Loucy (cell line): Measurements from ENCODE around the gene MGAT5B.

Source experiments
- H2AFZ ChIP-seq: fragments of 200-600 bp; sonication (generic); 2 replicates; pipeline ENCODE4 v1.6.0; 2016; ENCODE audit warnings: antibody characterized with exemption, mild to moderate bottlenecking, low read length, moderate library complexity
- H3F3A ChIP-seq: fragments of 200-600 bp; 2 replicates; pipeline ENCODE4 v1.6.0; 2016; ENCODE audit warnings: antibody characterized with exemption, low read depth, mild to moderate bottlenecking
- H3K27me3 ChIP-seq: fragments of 200-600 bp; sonication (generic); 2 replicates; pipeline ENCODE4 v1.6.1; 2014; ENCODE audit warnings: low read length, mild to moderate bottlenecking; ENCODE audit not compliant: insufficient read depth, poor library complexity, severe bottlenecking
- H3K36me3 ChIP-seq: fragments of 200-600 bp; sonication (generic); 2 replicates; pipeline ENCODE4 v1.6.1; 2016; ENCODE audit warnings: low read length; ENCODE audit not compliant: insufficient read depth
- H3K4me1 ChIP-seq: fragments of 200-600 bp; sonication (generic); 2 replicates; pipeline ENCODE4 v1.5.1; 2014; ENCODE audit warnings: low read length, mild to moderate bottlenecking; ENCODE audit not compliant: insufficient read depth, poor library complexity, severe bottlenecking
- H3K4me2 ChIP-seq: fragments of 200-600 bp; sonication (generic); 2 replicates; pipeline ENCODE4 v1.6.0; 2014; ENCODE audit warnings: antibody characterized with exemption, low read length, low read depth, mild to moderate bottlenecking; ENCODE audit not compliant: poor library complexity, severe bottlenecking
- H3K4me3 ChIP-seq: fragments of 200-600 bp; sonication (generic); 2 replicates; pipeline ENCODE4 v1.5.1; 2014; ENCODE audit warnings: low read length, mild to moderate bottlenecking, mixed read lengths; ENCODE audit not compliant: poor library complexity, severe bottlenecking
- H3K79me2 ChIP-seq: fragments of 200-600 bp; sonication (generic); 2 replicates; pipeline ENCODE4 v1.6.1; 2014; ENCODE audit warnings: low read length; ENCODE audit not compliant: insufficient read depth
- H3K9ac ChIP-seq: fragments of 200-600 bp; sonication (generic); 2 replicates; pipeline ENCODE4 v1.6.0; 2014; ENCODE audit warnings: mild to moderate bottlenecking, low read depth, low read length, moderate library complexity; ENCODE audit not compliant: poor library complexity, severe bottlenecking
- H3K9me2 ChIP-seq: fragments of 200-600 bp; sonication (generic); replicated peaks from 2 replicates; pipeline ENCODE4 v1.6.1; 2016; ENCODE audit warnings: low read depth, low read length, mixed read lengths
- H3K9me3 ChIP-seq: fragments of 200-600 bp; sonication (generic); 2 replicates; pipeline ENCODE4 v1.6.1; 2014; ENCODE audit warnings: mild to moderate bottlenecking, antibody characterized with exemption, low read length, low read depth; ENCODE audit not compliant: insufficient read depth
- H4K20me1 ChIP-seq: fragments of 200-600 bp; sonication (generic); 2 replicates; pipeline ENCODE4 v1.6.0; 2014; ENCODE audit warnings: antibody characterized with exemption, low read length, mild to moderate bottlenecking; ENCODE audit not compliant: insufficient read depth, poor library complexity, severe bottlenecking
- CTCF ChIP-seq: fragments of 200-600 bp; sonication (generic); conservative IDR thresholded peaks from 2 replicates; pipeline ENCODE4 v1.5.1; 2014; ENCODE audit warnings: mild to moderate bottlenecking, antibody characterized with exemption, low read length
- EZH2phosphoT487 ChIP-seq: fragments of 200-600 bp; IDR thresholded peaks from 2 replicates; pipeline ENCODE4 v1.6.1; 2018; ENCODE audit warnings: antibody characterized with exemption, mild to moderate bottlenecking, moderate library complexity, borderline replicate concordance

MGAT5B gene

GRCh38 chr17:76932402-76933333 lies 64.5 kb downstream of the MGAT5B start:
- H3K4me1 ChIP-seq: no peaks in the 10 kb centered on the region
- no peaks in the 10 kb centered on the region for H3K36me3 ChIP-seq
- no peaks in the 10 kb centered on the region for H3K9me2 ChIP-seq
- no peak overlapping the region for H3K4me2 ChIP-seq
- H3K9ac ChIP-seq: no peak overlapping the region
- no peaks in the 10 kb centered on the region for H3K27me3 ChIP-seq
- no peak overlapping the region for H2AFZ ChIP-seq
- H4K20me1 ChIP-seq: no peaks in the 10 kb centered on the region
- H3K4me3 ChIP-seq: no peak overlapping the region
- TF ChIP-seq EZH2phosphoT487 (no peak), CTCF (no peak)
- no peaks in the 10 kb centered on the region for H3K79me2 ChIP-seq
- no peaks in the 10 kb centered on the region for H3F3A ChIP-seq
- H3K9me3 ChIP-seq: no peaks in the 10 kb centered on the region

GRCh38 chr17:76934561-76935320 lies 66.5 kb downstream of the MGAT5B start:
- Histone ChIP-seq H3K9ac (no peak overlapping the region), H3K9me2 (no peaks in the 10 kb centered on the region), H3K9me3 (no peaks in the 10 kb centered on the region), H3K79me2 (no peaks in the 10 kb centered on the region), H3K4me1 (no peaks in the 10 kb centered on the region), H3F3A (no peaks in the 10 kb centered on the region), H3K4me3 (no peak overlapping the region), H3K4me2 (no peak overlapping the region), H3K36me3 (no peaks in the 10 kb centered on the region), H3K27me3 (no peaks in the 10 kb centered on the region), H2AFZ (no peak overlapping the region), H4K20me1 (no peaks in the 10 kb centered on the region)
- TF ChIP-seq EZH2phosphoT487 (no peak), CTCF (no peak)

GRCh38 chr17:76935331-76935730 lies 67.1 kb downstream of the MGAT5B start:
- Histone ChIP-seq H2AFZ (no peak overlapping the region), H3K4me3 (no peak overlapping the region), H3K27me3 (no peaks in the 10 kb centered on the region), H3K9ac (no peak overlapping the region), H3K4me1 (no peaks in the 10 kb centered on the region), H3K9me3 (no peaks in the 10 kb centered on the region), H3K36me3 (no peaks in the 10 kb centered on the region), H3K9me2 (no peaks in the 10 kb centered on the region), H3K4me2 (no peak overlapping the region), H3F3A (no peaks in the 10 kb centered on the region), H3K79me2 (no peaks in the 10 kb centered on the region), H4K20me1 (no peaks in the 10 kb centered on the region)
- no peak for TF ChIP-seq CTCF
- no peak for TF ChIP-seq EZH2phosphoT487
